ENCODE results near the gene SNAI1.
A peak's percentile ranks its signal among the peaks of the same experiment; 100 is the strongest.

GRCh38 chr20:49964964-49965780, 17.6 kb upstream of the SNAI1 start:
- peak; percentile 85 for TF ChIP-seq CTCF (conservative IDR thresholded peaks at IDR 0.05; ENCODE audit: low read length)
- TF ChIP-seq EZH2phosphoT487 (IDR thresholded peaks at IDR 0.05; ENCODE audit: borderline replicate concordance, low read depth, low read length): no peak

Measured in OCI-LY7 (cell line).